ENCODE measurements around the gene FYCO1.

DNA sequence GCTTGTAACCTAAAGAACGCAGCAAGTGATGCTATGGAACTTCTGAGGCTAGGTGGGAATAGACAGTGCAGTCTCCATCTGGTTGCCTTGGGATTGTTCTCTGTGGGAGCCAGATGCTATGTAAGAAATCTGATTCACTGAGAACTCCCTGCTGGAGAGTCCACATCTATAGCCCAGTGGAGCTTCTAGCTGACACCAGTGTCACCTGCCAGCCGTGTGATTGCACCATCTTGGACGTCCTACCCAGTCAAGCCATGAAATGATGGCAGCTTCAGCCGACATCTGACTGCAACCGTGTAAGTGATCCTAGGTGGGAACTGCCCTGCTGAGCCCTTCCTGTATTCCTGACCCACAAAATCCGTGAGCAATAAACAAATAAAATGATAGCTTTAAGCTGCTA is 12.4 kb upstream of the FYCO1 start:
- TF ChIP-seq, protein P1, sequence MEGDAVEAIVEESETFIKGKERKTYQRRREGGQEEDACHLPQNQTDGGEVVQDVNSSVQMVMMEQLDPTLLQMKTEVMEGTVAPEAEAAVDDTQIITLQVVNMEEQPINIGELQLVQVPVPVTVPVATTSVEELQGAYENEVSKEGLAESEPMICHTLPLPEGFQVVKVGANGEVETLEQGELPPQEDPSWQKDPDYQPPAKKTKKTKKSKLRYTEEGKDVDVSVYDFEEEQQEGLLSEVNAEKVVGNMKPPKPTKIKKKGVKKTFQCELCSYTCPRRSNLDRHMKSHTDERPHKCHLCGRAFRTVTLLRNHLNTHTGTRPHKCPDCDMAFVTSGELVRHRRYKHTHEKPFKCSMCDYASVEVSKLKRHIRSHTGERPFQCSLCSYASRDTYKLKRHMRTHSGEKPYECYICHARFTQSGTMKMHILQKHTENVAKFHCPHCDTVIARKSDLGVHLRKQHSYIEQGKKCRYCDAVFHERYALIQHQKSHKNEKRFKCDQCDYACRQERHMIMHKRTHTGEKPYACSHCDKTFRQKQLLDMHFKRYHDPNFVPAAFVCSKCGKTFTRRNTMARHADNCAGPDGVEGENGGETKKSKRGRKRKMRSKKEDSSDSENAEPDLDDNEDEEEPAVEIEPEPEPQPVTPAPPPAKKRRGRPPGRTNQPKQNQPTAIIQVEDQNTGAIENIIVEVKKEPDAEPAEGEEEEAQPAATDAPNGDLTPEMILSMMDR (IDR thresholded peaks at IDR 0.05): no peak
- TF ChIP-seq ZFX (IDR thresholded peaks at IDR 0.05; ENCODE audit: borderline replicate concordance): no peak

All from 22Rv1 (cell line).